HPDE6-E6E7 (cell line): Measurements from ENCODE around the gene HDHD2.
"Not testable (repeated sequence)": the region's sequence is repeated elsewhere in the genome, so short reads cannot be mapped to it uniquely, and the experiment has no call there.

Source experiments
- DNase-seq: peaks from one replicate; pipeline ENCODE4 v3.0.0; 2011; ENCODE audit warnings: missing footprints; ENCODE audit errors: extremely low spot score

Gene HDHD2, protein sequence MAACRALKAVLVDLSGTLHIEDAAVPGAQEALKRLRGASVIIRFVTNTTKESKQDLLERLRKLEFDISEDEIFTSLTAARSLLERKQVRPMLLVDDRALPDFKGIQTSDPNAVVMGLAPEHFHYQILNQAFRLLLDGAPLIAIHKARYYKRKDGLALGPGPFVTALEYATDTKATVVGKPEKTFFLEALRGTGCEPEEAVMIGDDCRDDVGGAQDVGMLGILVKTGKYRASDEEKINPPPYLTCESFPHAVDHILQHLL

DNA sequence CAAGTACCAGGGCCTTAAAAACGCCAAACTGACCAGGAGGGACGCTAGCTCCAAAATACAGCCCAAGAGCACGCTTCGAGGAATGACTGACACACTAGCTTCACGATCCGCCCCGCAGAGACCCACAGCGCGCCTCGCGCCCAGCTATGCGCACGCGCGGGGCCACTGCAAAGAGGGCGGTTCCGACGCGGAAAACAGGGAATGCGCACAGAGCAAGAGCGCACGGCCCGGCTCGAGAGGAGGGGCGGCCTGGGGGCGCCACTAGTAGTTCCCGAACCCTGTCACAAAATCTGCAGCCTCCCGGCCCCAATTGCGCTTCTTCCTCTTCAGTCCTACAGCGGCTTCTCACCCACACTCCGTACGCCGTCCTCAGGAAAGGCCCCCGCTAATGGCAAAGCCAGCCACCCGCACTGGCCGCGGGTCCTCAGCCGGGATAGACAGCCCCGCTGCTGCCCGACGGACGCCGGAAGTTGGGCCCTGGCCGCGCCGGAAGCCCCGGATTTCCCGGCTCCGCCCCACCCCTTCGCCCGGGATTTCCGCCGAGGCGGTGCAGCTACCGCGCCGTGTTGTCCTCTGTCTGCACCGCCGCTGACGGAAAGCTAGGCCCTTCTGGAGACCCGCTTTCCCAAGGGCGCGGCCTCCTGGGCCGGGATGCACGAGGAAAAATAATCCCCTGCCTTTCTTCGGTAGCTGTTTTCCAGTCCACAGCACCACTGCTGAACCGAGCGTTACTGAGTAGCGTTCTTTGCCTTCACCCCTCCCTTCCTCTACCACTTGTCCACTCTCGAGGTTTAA is at the start of gene HDHD2:
TSS of gene HDHD2 (minus strand) at position 472 of the 795 bp plus-strand sequence. CDS start 14,061 bp downstream, outside the sequence.
- DNase-seq, result peak; percentile 71

DNA sequence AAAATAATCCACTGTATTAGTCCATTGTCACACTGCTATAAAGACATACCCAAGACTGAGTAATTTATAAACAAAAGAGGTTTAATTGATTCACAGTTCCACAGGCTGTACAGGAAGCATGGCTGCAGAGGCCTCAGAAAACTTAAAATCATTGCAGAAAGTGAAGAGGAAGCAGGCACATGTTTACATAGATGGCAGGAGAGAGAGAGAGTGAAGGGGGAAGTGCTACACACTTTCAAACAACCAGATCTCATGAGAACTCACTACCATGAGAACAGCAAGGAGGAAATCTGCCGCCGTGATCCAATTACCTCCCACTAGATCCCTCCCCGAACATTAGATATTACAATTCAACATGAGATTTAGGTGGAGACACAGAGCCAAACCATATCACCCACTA is 45.7 kb upstream of the HDHD2 start:
- not testable (repeated sequence) for DNase-seq

DNA sequence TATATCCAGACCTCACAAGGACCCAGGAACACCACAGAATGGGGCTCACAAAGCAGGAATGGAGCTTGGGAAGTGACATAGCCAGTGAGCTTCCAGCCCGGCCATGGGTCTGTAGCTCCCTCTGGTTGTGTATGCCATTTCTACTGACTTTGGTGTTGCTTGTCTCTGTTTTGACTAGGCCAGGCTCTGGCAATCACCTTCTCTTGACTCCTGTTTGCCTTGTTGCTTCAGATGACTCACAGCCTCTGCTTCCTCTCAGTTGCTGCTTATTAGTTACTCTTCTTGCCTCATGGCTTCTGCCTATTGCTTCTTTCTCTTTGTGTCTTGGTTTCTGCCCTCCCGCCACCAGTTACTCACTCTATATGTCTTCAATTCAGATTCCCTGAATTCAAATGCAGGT is 41.7 kb upstream of the HDHD2 start:
- DNase-seq, result no peak

DNA sequence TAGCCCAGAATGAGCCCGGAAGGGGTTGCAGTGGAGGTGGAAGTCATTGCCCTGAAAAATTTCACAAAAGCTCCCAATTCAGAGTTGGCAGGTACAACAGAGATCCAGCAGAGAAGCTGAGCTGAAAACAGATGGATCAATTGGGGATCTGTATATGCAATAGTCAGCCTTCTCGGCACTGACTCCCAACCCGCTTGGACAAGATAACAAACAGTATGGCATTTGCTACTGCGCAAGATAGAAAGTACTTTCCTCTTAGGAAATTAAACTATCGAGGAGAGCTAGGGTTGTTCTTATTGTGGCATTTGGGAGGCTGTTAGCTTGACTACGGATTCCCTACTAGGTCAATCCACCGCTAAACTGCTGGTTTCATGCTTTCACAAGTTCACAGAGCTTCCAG is 37.4 kb upstream of the HDHD2 start:
- DNase-seq, result no peak

- DNase-seq, result no peak
These were observed 34.2 kb upstream of the HDHD2 start for GRCh38 chr18:47184419-47185050.

GRCh38 chr18:47182156-47182555 is 31.9 kb upstream of the HDHD2 start:
- not testable (repeated sequence) for DNase-seq

DNA sequence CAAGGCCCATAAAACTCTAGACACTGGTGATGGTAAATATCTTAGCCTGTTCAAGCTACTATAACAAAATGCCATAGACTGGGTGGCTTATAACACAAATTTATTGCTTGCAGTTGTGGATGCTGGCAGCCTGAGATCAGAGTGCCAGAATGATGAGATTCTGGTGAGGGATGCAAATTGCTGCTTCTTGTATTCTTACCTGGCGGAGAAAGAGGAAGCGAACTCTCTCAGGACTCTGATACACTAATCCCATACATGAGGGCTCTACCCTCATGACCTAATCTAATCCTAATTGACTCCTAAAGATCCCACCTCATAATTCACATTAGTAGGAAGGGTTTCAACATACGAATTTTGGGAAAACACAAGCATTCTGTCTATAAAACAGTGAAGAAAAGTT is 30.5 kb upstream of the HDHD2 start:
- DNase-seq, result no peak

DNA sequence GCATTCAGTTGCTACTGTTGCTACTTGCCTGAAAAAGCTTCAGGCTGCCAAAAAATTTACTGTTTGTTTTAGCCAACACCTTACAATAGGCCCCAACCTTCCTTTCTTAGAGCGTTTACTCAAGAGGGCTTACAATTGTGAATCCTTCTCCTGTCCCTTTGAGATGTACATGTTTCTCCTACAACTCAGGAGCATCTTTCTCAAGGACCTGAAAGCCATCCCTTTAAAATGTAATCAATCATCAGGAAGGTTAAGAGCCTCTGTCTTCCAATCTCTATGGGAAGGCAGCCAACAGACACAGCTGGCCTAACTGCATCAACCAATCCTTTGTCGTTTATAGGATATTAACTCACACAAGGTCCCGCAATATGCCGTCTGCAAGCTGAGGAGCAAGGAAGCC is 29.2 kb upstream of the HDHD2 start:
- no peak for DNase-seq

GRCh38 chr18:47175898-47176575 is 25.7 kb upstream of the HDHD2 start, which contains the start of gene IER3IP1:
Gene IER3IP1 (minus strand): TSS chr18:47176364. CDS start chr18:47176277, 87 bp downstream.
- DNase-seq, result peak; percentile 73

- no peak for DNase-seq
These were observed 25.1 kb upstream of the HDHD2 start for GRCh38 chr18:47175283-47175897.

GRCh38 chr18:47174545-47175116 is 24.3 kb upstream of the HDHD2 start:
- DNase-seq, result peak; percentile 75

DNA sequence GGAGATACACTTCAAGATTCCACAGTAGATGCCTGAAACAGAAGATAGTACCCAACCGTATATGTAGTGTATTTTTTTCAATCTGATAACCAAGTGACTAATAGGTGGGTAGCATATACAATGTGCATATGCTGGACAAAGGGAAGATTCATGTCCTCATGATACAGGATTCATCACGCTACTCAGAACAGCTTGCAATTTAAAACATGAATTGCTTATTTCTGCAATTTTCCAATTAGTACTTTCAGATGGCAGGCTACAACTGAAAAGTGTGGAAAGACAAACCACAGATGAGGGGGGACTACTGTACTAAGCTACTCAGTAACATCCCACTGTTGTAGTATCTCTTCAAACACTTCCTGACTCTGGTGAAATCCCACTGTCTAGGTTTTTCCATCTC is 22.2 kb upstream of the HDHD2 start:
- DNase-seq, result no peak

DNA sequence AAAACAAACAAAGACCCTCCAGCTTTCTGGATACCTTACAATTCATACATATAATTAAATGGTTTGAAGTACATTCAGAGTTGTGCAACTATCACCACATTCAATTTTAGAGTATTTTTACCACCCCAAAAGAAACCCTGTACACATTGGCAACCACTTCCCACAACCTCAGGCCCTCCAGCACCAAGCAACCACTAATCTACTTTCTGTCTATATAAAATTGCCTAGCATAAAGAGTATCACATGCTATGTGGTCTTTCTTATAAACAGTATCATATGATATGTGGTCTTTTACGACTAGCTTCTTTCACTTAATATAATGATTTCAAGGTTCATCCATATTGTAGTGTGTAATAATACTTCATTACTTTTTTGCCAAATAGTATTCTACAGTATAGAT is 18.6 kb upstream of the HDHD2 start:
- no peak for DNase-seq

DNA sequence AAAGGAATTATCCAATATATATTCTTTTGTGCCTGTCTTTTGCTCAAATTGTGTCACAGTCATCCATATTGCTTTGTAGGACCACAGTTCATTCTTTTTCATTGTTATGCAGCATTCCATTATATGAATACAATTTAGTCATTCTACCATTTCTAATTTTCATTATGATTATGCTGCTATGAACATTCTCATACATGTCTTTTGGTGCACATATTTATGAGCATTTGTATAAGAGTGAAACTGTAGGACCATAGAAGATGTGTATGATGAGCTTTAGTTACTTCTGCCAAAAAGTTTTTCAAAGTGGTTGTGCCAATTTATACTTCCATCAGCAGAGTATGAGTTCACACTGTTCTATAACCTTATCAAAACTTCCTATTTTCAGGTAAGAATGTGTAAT is 18.2 kb upstream of the HDHD2 start:
- DNase-seq, result no peak

GRCh38 chr18:47166294-47166693 is 16.0 kb upstream of the HDHD2 start:
- no peak for DNase-seq

GRCh38 chr18:47163241-47163640 is 12.9 kb upstream of the HDHD2 start:
- peak; percentile 32 for DNase-seq

- DNase-seq, result no peak
These were observed 10.0 kb upstream of the HDHD2 start for GRCh38 chr18:47160256-47160655.

- not testable (repeated sequence) for DNase-seq
These were observed 8.1 kb upstream of the HDHD2 start for GRCh38 chr18:47158404-47158803.

DNA sequence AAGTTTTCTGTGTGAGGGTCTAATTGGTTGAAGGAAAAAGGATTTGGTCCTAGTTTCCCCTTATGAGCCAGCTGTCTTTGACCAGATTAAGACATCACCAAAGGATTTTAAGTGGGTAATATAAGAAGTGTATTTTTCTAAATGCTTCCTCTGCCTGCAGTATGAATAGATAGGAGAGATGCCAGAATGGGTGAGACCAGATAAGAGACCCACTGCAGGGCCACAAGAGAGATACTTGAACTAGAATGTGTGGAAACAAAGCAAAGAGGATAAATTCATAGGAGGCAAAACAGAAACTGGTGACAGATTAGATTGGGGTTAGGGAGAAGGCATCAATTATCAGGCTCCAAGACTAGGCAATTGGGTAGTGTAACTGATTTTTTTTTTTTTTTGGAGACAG is 1.1 kb upstream of the HDHD2 start:
- DNase-seq, result no peak

DNA sequence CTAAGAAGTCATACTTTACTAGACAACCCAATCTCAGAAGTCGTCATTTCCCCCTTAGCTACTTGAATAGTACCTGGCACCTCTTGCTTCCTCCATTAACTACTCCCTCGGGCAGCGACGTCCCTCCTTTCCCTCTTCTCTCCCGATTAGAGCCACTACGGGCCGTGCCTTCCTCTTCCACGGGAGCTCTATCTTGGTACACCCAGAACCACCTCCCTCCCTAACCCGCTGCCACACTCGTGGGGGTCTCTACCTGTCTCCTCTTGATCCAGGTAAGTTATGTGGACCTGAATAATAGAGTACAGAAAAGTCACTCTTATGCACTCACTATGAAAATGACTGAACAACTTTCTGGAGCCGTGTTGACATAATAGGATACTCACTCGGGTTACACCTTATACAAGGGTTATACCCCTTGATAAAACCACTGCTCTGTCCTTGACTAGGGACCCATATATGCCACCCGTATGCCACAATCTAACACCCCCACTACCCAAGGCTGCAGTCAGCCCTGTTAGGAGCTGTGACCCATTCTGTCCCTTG is 595 bp upstream of the HDHD2 start:
- peak; percentile 9 for DNase-seq

DNA sequence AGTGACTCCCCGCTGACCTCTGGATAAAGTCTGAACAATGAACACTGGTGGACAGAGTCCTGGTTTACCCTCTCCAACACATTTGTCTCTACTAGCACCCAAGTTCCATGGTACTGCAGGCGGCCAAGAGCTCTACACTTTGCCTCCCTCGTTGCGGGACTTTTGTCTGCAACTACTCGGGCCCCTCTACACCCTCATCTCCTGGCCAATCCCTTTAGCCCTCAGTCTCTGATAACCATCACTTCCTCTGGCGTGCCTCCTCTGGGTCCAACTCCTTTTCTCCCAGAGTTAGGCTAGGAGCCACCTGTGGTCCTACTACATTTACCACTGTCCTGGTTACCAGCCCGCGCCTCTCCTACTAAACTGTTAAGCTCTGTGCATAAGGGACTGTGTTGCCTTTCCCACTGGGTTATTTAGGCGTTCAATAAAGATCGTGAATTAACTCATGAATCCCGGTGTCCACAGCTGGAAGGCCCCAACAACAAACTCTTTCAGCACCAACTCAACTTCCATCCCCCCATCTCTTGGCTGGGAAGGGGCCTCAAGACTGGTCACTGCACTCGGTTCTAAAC is 757 bp downstream of the HDHD2 start:
- peak; percentile 6 for DNase-seq
